ENCODE results near the gene CSRP1. TPM values are rescaled to one million over a fixed set of nuclear protein-coding genes. Genes with fewer than 3 reads are reported as not detected.

CSRP1 gene
- total RNA-seq, 3 donors from 2014 or later: 150 to 1,587 (median 214) TPM

GRCh38 chr1:201516511-201517127 is 9.7 kb upstream of the CSRP1 start:
- intact Hi-C loops (cut with DNase I, micrococcal nuclease): loop anchor here in 1 of 2 donors (10.0 kb wide), 1 partner anchor 72 kb away; no protein-coding TSS in a partner anchor
- Histone ChIP-seq H3K9me3 (no peaks in the 10 kb centered on the region), H3K36me3 (ENCODE audit: low read depth) (no peaks in the 10 kb centered on the region), H3K4me3 (no peak overlapping the region), H3K4me1 (ENCODE audit: low read depth) (peaks cover 4% of the 10 kb centered on the region)
- DNase-seq: no peak
- no peak for ATAC-seq
- TF ChIP-seq CTCF (IDR thresholded peaks at IDR 0.05): no peak

- Histone ChIP-seq H3K4me3 (no peak overlapping the region), H3K36me3 (ENCODE audit: low read depth) (no peaks in the 10 kb centered on the region), H3K9me3 (no peaks in the 10 kb centered on the region), H3K4me1 (ENCODE audit: low read depth) (peaks cover 4% of the 10 kb centered on the region)
- intact Hi-C loops (cut with DNase I, micrococcal nuclease): loop anchor here in 1 of 2 donors (10.0 kb wide), 1 partner anchor 71 kb away; no protein-coding TSS in a partner anchor
- no peak for TF ChIP-seq CTCF (IDR thresholded peaks at IDR 0.05)
- ATAC-seq (no peak), DNase-seq (no peak)
These were observed 9.0 kb upstream of the CSRP1 start for GRCh38 chr1:201515895-201516294.

- no peak for DNase-seq
- peaks cover 4% of the 10 kb centered on the region for H3K4me1 ChIP-seq (ENCODE audit: low read depth)
- H3K9me3 ChIP-seq: no peaks in the 10 kb centered on the region
- no peak for TF ChIP-seq CTCF (IDR thresholded peaks at IDR 0.05)
- no peaks in the 10 kb centered on the region for H3K36me3 ChIP-seq (ENCODE audit: low read depth)
- intact Hi-C loops (cut with DNase I, micrococcal nuclease): loop anchor here in 1 of 2 donors (10.0 kb wide), 1 partner anchor 70 kb away; no protein-coding TSS in a partner anchor
- no peak for ATAC-seq
- no peak overlapping the region for H3K4me3 ChIP-seq
These were observed 8.3 kb upstream of the CSRP1 start for GRCh38 chr1:201515062-201515750.

- ATAC-seq: no peak
- H3K9me3 ChIP-seq: no peaks in the 10 kb centered on the region
- peaks cover 4% of the 10 kb centered on the region for H3K4me1 ChIP-seq (ENCODE audit: low read depth)
- no peak overlapping the region for H3K4me3 ChIP-seq
- no peaks in the 10 kb centered on the region for H3K36me3 ChIP-seq (ENCODE audit: low read depth)
- no peak for DNase-seq
- intact Hi-C loops (cut with DNase I, micrococcal nuclease): loop anchor here in 1 of 2 donors (10.0 kb wide), 1 partner anchor 70 kb away; no protein-coding TSS in a partner anchor
- TF ChIP-seq CTCF (IDR thresholded peaks at IDR 0.05): no peak
These were observed 7.5 kb upstream of the CSRP1 start for GRCh38 chr1:201514466-201514865.

GRCh38 chr1:201513498-201514243 is 6.7 kb upstream of the CSRP1 start:
- no peak for DNase-seq
- H3K4me1 ChIP-seq (ENCODE audit: low read depth): peaks cover 4% of the 10 kb centered on the region
- H3K4me3 ChIP-seq: no peak overlapping the region
- no peaks in the 10 kb centered on the region for H3K36me3 ChIP-seq (ENCODE audit: low read depth)
- TF ChIP-seq CTCF (IDR thresholded peaks at IDR 0.05): no peak
- intact Hi-C loops (cut with DNase I, micrococcal nuclease): loop anchor here in 1 of 2 donors (10.0 kb wide), 1 partner anchor 69 kb away; no protein-coding TSS in a partner anchor
- H3K9me3 ChIP-seq: no peaks in the 10 kb centered on the region
- no peak for ATAC-seq

Data from mucosa of descending colon (tissue), 3 donors.